GM21723 (cell line): Measurements from ENCODE around the gene PRLR.

Experiments used
- ATAC-seq: cut with Tn5 transposase; IDR thresholded peaks from one replicate; pipeline ENCODE4 v1.9.1; 2021; ENCODE audit warnings: mild to moderate bottlenecking, moderate library complexity; ENCODE audit not compliant: unreplicated experiment

The PRLR gene

GRCh38 chr5:35009657-35010056 is 220.6 kb downstream of the PRLR start:
- ATAC-seq = no peak

- no peak for ATAC-seq
These were observed 221.3 kb downstream of the PRLR start for GRCh38 chr5:35009019-35009418.

GRCh38 chr5:35004771-35005170 is 225.5 kb downstream of the PRLR start:
- no peak for ATAC-seq

DNA sequence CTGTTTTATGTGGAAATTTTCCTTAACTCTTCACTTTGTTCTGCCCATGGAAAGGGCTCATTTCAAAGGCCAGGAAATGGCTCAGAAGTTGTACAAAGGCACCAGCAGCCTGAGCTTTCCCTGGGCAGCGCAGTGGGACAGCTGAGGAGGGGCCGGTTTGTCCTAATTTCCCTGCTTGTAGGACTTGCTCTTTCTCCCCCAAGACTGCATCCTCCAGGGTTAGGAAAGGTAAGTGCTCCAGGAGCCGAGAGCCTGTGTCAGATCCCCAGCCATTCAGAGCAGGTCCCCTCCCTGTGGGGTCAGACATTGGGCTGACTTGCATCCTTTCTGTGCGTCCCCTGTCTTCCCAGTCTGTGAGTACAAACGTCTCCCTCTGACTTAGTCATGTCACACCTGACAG is 226.1 kb downstream of the PRLR start:
- no peak for ATAC-seq

GRCh38 chr5:35003018-35003957 is 227.0 kb downstream of the PRLR start:
- ATAC-seq = peak; percentile 83

- no peak for ATAC-seq
These were observed 227.8 kb downstream of the PRLR start for GRCh38 chr5:35002459-35002858.

- ATAC-seq = no peak
These were observed 228.4 kb downstream of the PRLR start for GRCh38 chr5:35001842-35002241.
